Measurements from ENCODE around the gene FKBP15. TPM values are rescaled to one million over a fixed set of nuclear protein-coding genes. Genes with fewer than 3 reads are reported as not detected.

The FKBP15 gene
- total and polyA plus RNA-seq, 2 of the 4 experiments (the other 2 are of a cell fraction) = 20.4 to 25.5 TPM

GRCh38 chr9:113261917-113262671, 41.0 kb upstream of the FKBP15 start:
- H3K56ac ChIP-seq (ENCODE audit: extremely low read depth, insufficient read depth, low read length) = no peak overlapping the region
- no TSS peak for BruUV-seq (replicated peaks)
- ChIA-PET POLR2A (ENCODE audit: unreplicated experiment) (no interaction called here), CTCF (interaction anchor here (0.9 kb wide), 1 partner anchor 396 kb away, joined by 4 read pairs; no protein-coding TSS in a partner anchor)
- DNase-seq = no peak
- no peak overlapping the region for H2AK5ac ChIP-seq (ENCODE audit: low read depth, low read length)
- peaks cover 34% of the 10 kb centered on the region for H3K36me3 ChIP-seq (ENCODE audit: control insufficient read depth, insufficient read depth, low read length)
- no peak overlapping the region for H3K4me2 ChIP-seq (ENCODE audit: low read depth, low read length)
- H2BK20ac ChIP-seq (ENCODE audit: low read depth, low read length) = no peak overlapping the region
- no peak overlapping the region for H4K91ac ChIP-seq (ENCODE audit: insufficient read depth, low read depth, low read length)
- no peak overlapping the region for H2BK120ac ChIP-seq (ENCODE audit: low read depth, low read length)
- no peak overlapping the region for H3K27ac ChIP-seq (ENCODE audit: insufficient read depth, low read length)
- H4K5ac ChIP-seq (ENCODE audit: low read depth, low read length) = no peak overlapping the region
- no peak for ATAC-seq (ENCODE audit: low read depth)
- no peak for TF ChIP-seq FOS (IDR thresholded peaks at IDR 0.05; ENCODE audit: low read depth, low read length)
- no peak for TF ChIP-seq MXI1 (IDR thresholded peaks at IDR 0.05; ENCODE audit: borderline replicate concordance, low read depth, low read length)
- no peak overlapping the region for H3K18ac ChIP-seq (ENCODE audit: low read depth, low read length)
- H3K9ac ChIP-seq (ENCODE audit: low read depth, low read length) = no peak overlapping the region
- intact Hi-C loops (cut with micrococcal nuclease) = loop anchor here (10.0 kb wide), 1 partner anchor 67 kb away; no protein-coding TSS in a partner anchor
- WGBS, 2 experiments (ENCODE audit: extremely low coverage in 2 of 2, insufficient read length in 1 of 2) = no CpG with 5 or more reads among the region's 1 CpG
- no peak overlapping the region for H4K8ac ChIP-seq (ENCODE audit: low read depth in 2 of 2, low read length in 2 of 2)
- peaks cover under 1% of the 10 kb centered on the region; the same call in 1 of the 2 replicates for H4K20me1 ChIP-seq (ENCODE audit: insufficient read depth, low read length)
- dilution Hi-C loops (cut with HindIII; ENCODE audit: low sequenced_read_pairs, unreplicated experiment) = no loop called here
- no peak overlapping the region for H2BK15ac ChIP-seq (ENCODE audit: low read depth, low read length)
- H3K79me1 ChIP-seq (ENCODE audit: low read depth in 1 of 2, low read length in 2 of 2) = peaks cover 0 to under 1% of the 10 kb centered on the region in 2 experiments; a peak in 1 of 4 replicates
- H3K4ac ChIP-seq (ENCODE audit: low read depth, low read length) = no peak overlapping the region
- in situ Hi-C loops (cut with MboI; ENCODE audit: low sequenced_read_pairs) = no loop called here
- no peaks in the 10 kb centered on the region for H3K27me3 ChIP-seq (ENCODE audit: control insufficient read depth, insufficient read depth, low read length)
- no peaks in the 10 kb centered on the region for H3K9me1 ChIP-seq (ENCODE audit: insufficient read depth, low read length)
- H3K4me3 ChIP-seq (ENCODE audit: insufficient read depth, low read depth, low read length) = no peak overlapping the region
- H2AFZ ChIP-seq (replicated peaks; ENCODE audit: low read length, poor library complexity) = no peak overlapping the region
- no peak overlapping the region for H3K23ac ChIP-seq (ENCODE audit: low read depth, low read length)
- no peak overlapping the region for H3K14ac ChIP-seq (replicated peaks; ENCODE audit: low read depth, low read length)
- H3K9me3 ChIP-seq (ENCODE audit: control insufficient read depth, insufficient read depth, low read length) = no peaks in the 10 kb centered on the region
- H2BK5ac ChIP-seq (ENCODE audit: low read depth, low read length, poor library complexity, severe bottlenecking) = no peak overlapping the region
- H2AK9ac ChIP-seq (replicated peaks; ENCODE audit: low read depth, low read length, poor library complexity) = no peak overlapping the region
- no peaks in the 10 kb centered on the region for H3K4me1 ChIP-seq (ENCODE audit: control insufficient read depth, insufficient read depth, low read length)

Data from IMR-90 (cell line).